A549 (cell line): ENCODE data around the gene AKAP8L. TPM values are rescaled to one million over a fixed set of nuclear protein-coding genes. Genes with fewer than 3 reads are reported as not detected.
A peak's percentile ranks its signal among the peaks of the same experiment; 100 is the strongest.

Source experiments
- ATAC-seq, 2 experiments: fragments of 200-7000 bp in 1 of 2; fragments of >200 bp in 1 of 2; cut with Nextera tagmentation in 1 of 2; cut with Tn5 transposase in 1 of 2; 3 replicates each; pipeline versions ENCODE4 v1.8.0 to v1.9.1; 2018 to 2020; ENCODE audit warnings: mild to moderate bottlenecking in 1 of 2, moderate library complexity in 1 of 2
- CTCF ChIA-PET: fragments of 300-600 bp; sonication (Branson Sonifier 250); formaldehyde crosslinking; extraction: SDS; loops from one replicate; lab custom pipeline; 2021; ENCODE audit warnings: antibody characterized with exemption, inconsistent platforms; lab: Yijun Ruan, JAX
- POLR2A ChIA-PET: fragments of 350-600 bp; formaldehyde crosslinking; extraction: SDS; loops from one replicate; lab custom pipeline; 2021; ENCODE audit warnings: antibody characterized with exemption, inconsistent platforms; lab: Yijun Ruan, JAX
- DNase-seq, 2 experiments: peaks; one replicate each; pipeline versions ENCODE4 v3.0.0 to v3.0.0-alpha.2; 2011 to 2016; ENCODE audit warnings: low read depth in 1 of 2, low spot score in 1 of 2
- FAIRE-seq: peaks from 2 replicates; lab custom pipeline; 2011; peaks lifted over from hg19 to GRCh38; lab: Jason Lieb, UNC
- H3K27ac ChIP-seq, 2 experiments: fragments of >200 bp; sonication (Bioruptor Twin); formaldehyde crosslinking; 3 replicates each; pipeline ENCODE4 v1.5.1; 2016 to 2017
- H3K4me1 ChIP-seq: fragments of >200 bp; sonication (Bioruptor Twin); formaldehyde crosslinking; 3 replicates; pipeline ENCODE4 v1.6.1; 2016
- H3K4me2 ChIP-seq: fragments of >200 bp; sonication (Bioruptor Twin); formaldehyde crosslinking; 3 replicates; pipeline ENCODE4 v1.6.1; 2016
- H3K4me3 ChIP-seq: fragments of >200 bp; sonication (Bioruptor Twin); formaldehyde crosslinking; 3 replicates; pipeline ENCODE4 v1.5.1; 2016
- H3K9me3 ChIP-seq: fragments of >200 bp; sonication (Bioruptor Twin); formaldehyde crosslinking; 3 replicates; pipeline ENCODE4 v1.6.1; 2016
- BHLHE40 ChIP-seq: IDR thresholded peaks from 2 replicates; pipeline ENCODE4 v1.6.1; 2012; ENCODE audit warnings: low read depth, low read length, inconsistent platforms
- CBX2 ChIP-seq: fragments of 200-600 bp; sonication (generic); IDR thresholded peaks from 2 replicates; pipeline ENCODE4 v1.6.1; 2016; ENCODE audit warnings: low read depth, mild to moderate bottlenecking, borderline replicate concordance
- CEBPB ChIP-seq, 2 experiments: fragments of >200 bp in 1 of 2; sonication (Bioruptor Twin) in 1 of 2; formaldehyde crosslinking in 1 of 2; IDR thresholded peaks; 2 replicates each; pipeline ENCODE4 v1.6.1; 2012 to 2016
- CHD2 ChIP-seq: fragments of 150-350 bp; IDR thresholded peaks from 2 replicates; pipeline ENCODE4 v1.6.1; 2014; ENCODE audit warnings: low read length; ENCODE audit not compliant: partially characterized antibody
- CHD4 ChIP-seq: fragments of 200-600 bp; sonication (generic); IDR thresholded peaks from 2 replicates; pipeline ENCODE4 v1.6.1; 2016; ENCODE audit warnings: antibody characterized with exemption, mild to moderate bottlenecking, borderline replicate concordance
- EHF ChIP-seq: fragments of 250-450 bp; sonication (Bioruptor Pico); IDR thresholded peaks from 2 replicates; pipeline ENCODE4 v1.5.0; 2020; ENCODE audit warnings: mild to moderate bottlenecking
- EHMT2 ChIP-seq: fragments of 200-600 bp; sonication (generic); IDR thresholded peaks from 2 replicates; pipeline ENCODE4 v1.6.1; 2016; ENCODE audit warnings: antibody characterized with exemption, low read depth, mild to moderate bottlenecking, moderate library complexity
- ESRRA ChIP-seq: fragments of 150-350 bp; IDR thresholded peaks from 2 replicates; pipeline ENCODE4 v1.6.1; 2014; ENCODE audit warnings: mild to moderate bottlenecking, low read length, borderline replicate concordance
- FOSB ChIP-seq: fragments of 250-450 bp; sonication (Bioruptor Pico); IDR thresholded peaks from 2 replicates; pipeline ENCODE4 v1.5.0; 2020; ENCODE audit warnings: mild to moderate bottlenecking, moderate library complexity
- HDAC2 ChIP-seq: fragments of 200-600 bp; sonication (generic); IDR thresholded peaks from 2 replicates; pipeline ENCODE4 v1.6.1; 2016
- HEYL ChIP-seq: fragments of 250-450 bp; sonication (Bioruptor Pico); IDR thresholded peaks from 2 replicates; pipeline ENCODE4 v1.8.0; 2021; ENCODE audit warnings: mild to moderate bottlenecking, moderate library complexity
- HOXB13 ChIP-seq: fragments of 250-450 bp; sonication (Bioruptor Pico); IDR thresholded peaks from 2 replicates; pipeline ENCODE4 v1.5.0; 2020; ENCODE audit warnings: low read depth, mild to moderate bottlenecking, moderate library complexity
- KDM1A ChIP-seq: fragments of 200-600 bp; sonication (generic); IDR thresholded peaks from 2 replicates; pipeline ENCODE4 v1.6.1; 2016; ENCODE audit warnings: low read depth, mild to moderate bottlenecking
- MAFK ChIP-seq: fragments of 450-650 bp; IDR thresholded peaks from 2 replicates; pipeline ENCODE4 v1.6.1; 2014; ENCODE audit not compliant: partially characterized antibody
- MAX ChIP-seq: IDR thresholded peaks from 2 replicates; pipeline ENCODE4 v1.6.1; 2012
- MYC ChIP-seq: IDR thresholded peaks from 2 replicates; pipeline ENCODE4 v1.6.1; 2012; ENCODE audit warnings: mild to moderate bottlenecking, inconsistent platforms, low read length, improper control_type of control experiment, borderline replicate concordance
- NPAS2 ChIP-seq: fragments of 250-450 bp; sonication (Bioruptor Pico); IDR thresholded peaks from 2 replicates; pipeline ENCODE4 v1.8.0; 2022; ENCODE audit warnings: mild to moderate bottlenecking, moderate library complexity, borderline replicate concordance
- NR3C1 ChIP-seq: fragments of >200 bp; sonication (Bioruptor Twin); formaldehyde crosslinking; IDR thresholded peaks from 3 replicates; pipeline ENCODE4 v1.6.1; 2017
- POLR2AphosphoS2 ChIP-seq: conservative IDR thresholded peaks from 2 replicates; pipeline ENCODE4 v1.6.1; 2012; ENCODE audit warnings: low read length, improper control_type of control experiment, inconsistent platforms
- RAD21 ChIP-seq, 2 experiments: fragments of >200 bp in 1 of 2; sonication (Bioruptor Twin) in 1 of 2; formaldehyde crosslinking in 1 of 2; IDR thresholded peaks in 1 of 2; conservative IDR thresholded peaks in 1 of 2; 2 replicates in 1 of 2; 3 replicates in 1 of 2; pipeline ENCODE4 v1.6.1; 2012 to 2018; ENCODE audit warnings: inconsistent platforms in 1 of 2
- REST ChIP-seq: fragments of 200-600 bp; sonication (generic); IDR thresholded peaks from 2 replicates; pipeline ENCODE4 v1.6.1; 2016; ENCODE audit warnings: antibody characterized with exemption, mild to moderate bottlenecking, moderate library complexity
- TP53 ChIP-seq: fragments of 250-450 bp; sonication (Bioruptor Pico); IDR thresholded peaks from 2 replicates; pipeline ENCODE4 v1.5.0; 2021; ENCODE audit warnings: mild to moderate bottlenecking, moderate library complexity
- ZFP36 ChIP-seq: fragments of 450-650 bp; IDR thresholded peaks from 2 replicates; pipeline ENCODE4 v1.6.1; 2014; ENCODE audit warnings: borderline replicate concordance; ENCODE audit not compliant: partially characterized antibody
- ZNF302 ChIP-seq: fragments of 250-450 bp; sonication (Bioruptor Pico); IDR thresholded peaks from 2 replicates; pipeline ENCODE4 v1.9.0; 2021; ENCODE audit warnings: inconsistent platforms, mild to moderate bottlenecking, moderate library complexity
- WGBS: methylation state at CpG from one replicate; pipeline ENCODE4 v1.1.6; 2017; ENCODE audit errors: missing lambda C conversion rate; 5-methylcytosine and 5-hydroxymethylcytosine counted together
- polyA minus RNA-seq: library from RNA; depleted of rRNA, polyadenylated mRNA; stranded (reverse); fragments of >200 nt; gene quantifications from 2 replicates; pipeline ENCODE4 v1.2.3, GENCODE V29; 2011; rRNA and poly(A)+ RNA removed
- polyA plus RNA-seq, 4 experiments: library from polyadenylated mRNA; depleted of rRNA in 3 of 4; stranded (reverse); fragments of >200 nt; fragmentation: RNase III in 1 of 4; extraction: RNeasy Plus Mini Kit Qiagen cat#74134 plus additional on column Dnase treatment in 1 of 4; gene quantifications; 2 replicates in 3 of 4; 3 replicates in 1 of 4; pipeline ENCODE4 v1.2.3, GENCODE V29; 2011 to 2017
- TF ChIP-seq, protein P1 (sequence below): fragments of 450-650 bp; IDR thresholded peaks from 2 replicates; pipeline ENCODE4 v1.6.1; 2014; ENCODE audit warnings: antibody characterized with exemption
- TF ChIP-seq, protein P2 (sequence below): fragments of 250-450 bp; sonication (Bioruptor Pico); IDR thresholded peaks from 2 replicates; pipeline ENCODE4 v1.5.0; 2020; ENCODE audit warnings: low read depth, mild to moderate bottlenecking, moderate library complexity
- TF ChIP-seq, protein P3 (sequence below): fragments of 250-450 bp; sonication (Bioruptor Pico); IDR thresholded peaks from 2 replicates; pipeline ENCODE4 v1.5.0; 2021; ENCODE audit warnings: mild to moderate bottlenecking, moderate library complexity, borderline replicate concordance

The AKAP8L gene, protein sequence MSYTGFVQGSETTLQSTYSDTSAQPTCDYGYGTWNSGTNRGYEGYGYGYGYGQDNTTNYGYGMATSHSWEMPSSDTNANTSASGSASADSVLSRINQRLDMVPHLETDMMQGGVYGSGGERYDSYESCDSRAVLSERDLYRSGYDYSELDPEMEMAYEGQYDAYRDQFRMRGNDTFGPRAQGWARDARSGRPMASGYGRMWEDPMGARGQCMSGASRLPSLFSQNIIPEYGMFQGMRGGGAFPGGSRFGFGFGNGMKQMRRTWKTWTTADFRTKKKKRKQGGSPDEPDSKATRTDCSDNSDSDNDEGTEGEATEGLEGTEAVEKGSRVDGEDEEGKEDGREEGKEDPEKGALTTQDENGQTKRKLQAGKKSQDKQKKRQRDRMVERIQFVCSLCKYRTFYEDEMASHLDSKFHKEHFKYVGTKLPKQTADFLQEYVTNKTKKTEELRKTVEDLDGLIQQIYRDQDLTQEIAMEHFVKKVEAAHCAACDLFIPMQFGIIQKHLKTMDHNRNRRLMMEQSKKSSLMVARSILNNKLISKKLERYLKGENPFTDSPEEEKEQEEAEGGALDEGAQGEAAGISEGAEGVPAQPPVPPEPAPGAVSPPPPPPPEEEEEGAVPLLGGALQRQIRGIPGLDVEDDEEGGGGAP
- polyA plus RNA-seq (2011; rRNA removed) (28.4 and 40.3 TPM in 2 replicates), polyA plus RNA-seq (2017; fragmentation: RNase III; extraction: RNeasy Plus Mini Kit Qiagen cat#74134 plus additional on column Dnase treatment) (37.6 to 43.3 TPM (median 42.9 TPM) in 3 replicates), polyA minus RNA-seq (51.0 and 58.4 TPM in 2 replicates)
- polyA plus RNA-seq (2012; cell fraction: cytosol; rRNA removed), result 20.4 and 21.1 TPM in 2 replicates
- 101 and 109 TPM in 2 replicates for polyA plus RNA-seq (2012; cell fraction: nucleus; rRNA removed)

DNA sequence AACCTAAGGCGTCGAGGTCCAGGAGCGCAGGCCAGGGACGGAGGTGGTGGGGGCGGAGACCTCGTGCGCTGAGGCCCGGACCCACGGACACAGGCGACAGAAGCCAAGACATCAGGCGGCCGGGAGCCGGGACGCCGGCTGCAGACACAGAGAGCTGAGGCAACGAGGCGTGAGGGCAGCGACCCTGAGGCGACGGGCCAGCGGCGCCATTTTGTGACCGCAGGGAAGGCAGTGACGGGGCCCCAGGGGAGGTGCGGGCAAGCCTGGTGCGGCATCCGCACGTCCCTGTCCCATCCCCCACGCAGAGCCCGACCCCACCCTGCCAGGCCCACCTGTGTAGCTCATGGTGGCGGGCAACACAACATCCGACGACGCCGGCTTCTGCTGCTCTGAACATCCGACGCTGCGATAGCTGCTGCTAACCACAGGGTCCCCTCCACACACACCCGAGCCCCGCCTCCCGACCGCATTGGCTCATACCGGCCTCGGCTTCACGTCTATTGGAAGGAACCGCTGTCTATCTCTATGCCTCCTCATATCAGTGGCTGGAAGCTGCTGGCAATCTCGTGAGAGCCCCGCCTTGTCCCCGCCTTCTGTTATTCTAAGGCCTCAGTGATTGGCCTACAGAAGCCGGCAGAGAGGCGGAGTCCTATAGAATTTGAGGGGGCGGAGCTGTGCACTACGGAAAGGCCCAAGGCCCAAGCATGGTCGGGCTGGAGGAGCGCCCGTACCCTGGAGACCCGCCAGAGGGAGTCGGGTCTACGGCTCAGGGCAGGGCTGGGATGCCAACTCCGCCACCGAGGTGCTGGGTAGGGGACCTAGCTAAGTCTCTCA is at the start of gene AKAP8L:
Gene AKAP8L, minus strand, starts transcription at position 410 of the 834 bp plus-strand sequence. Its CDS starts 65 bp downstream, at position 345.
- FAIRE-seq (no peak), ATAC-seq (peak; percentile 98), DNase-seq (peak; percentile 97 to 99)
- Histone ChIP-seq H3K27ac (peak within 1 kb of the TSS; percentile 85 to 96), H3K4me3 (peak within 1 kb of the TSS; percentile 78), H3K9me3 (peaks cover 7% of the 10 kb centered on the region; the same call in 1 of the 3 replicates), H3K4me1 (peaks cover 14% of the 10 kb centered on the region), H3K4me2 (peak within 1 kb of the TSS; percentile 97)
- CTCF ChIA-PET, result interaction anchor here (0.5 to 3.5 kb wide), 20 partner anchors 9 to 631 kb away, joined by 3 to 15 read pairs (median 4); partner anchors contain the start of gene AKAP8
- 2% methylated on average over 8 of the region's 61 CpGs for WGBS
- POLR2A ChIA-PET, result interaction anchor here (0.5 to 3.1 kb wide), 10 partner anchors 12 to 911 kb away, joined by 3 to 34 read pairs (median 3); partner anchors contain the start of gene AKAP8
- TF ChIP-seq NPAS2 (CRISPR knock-in tag) (no peak), ZNF302 (CRISPR knock-in tag) (no peak), CEBPB (IDR thresholded peaks at IDR 0.05) (no peak), EHMT2 (no peak), EHF (CRISPR knock-in tag) (no peak), MAX (peak; percentile 46), REST (peak; percentile 46; the same call in 1 of the 2 replicates), RAD21 (conservative IDR thresholded peaks at IDR 0.05 in 1 of 2, IDR thresholded peaks at IDR 0.05 in 1 of 2) (peak; percentile 50 to 56), CHD4 (no peak), HDAC2 (no peak), NR3C1 (no peak), KDM1A (no peak), HOXB13 (CRISPR knock-in tag) (no peak), CHD2 (no peak), MAFK (no peak), CBX2 (no peak), TP53 (CRISPR knock-in tag) (no peak), HEYL (CRISPR knock-in tag) (no peak), MYC (no peak), ESRRA (no peak), FOSB (CRISPR knock-in tag) (no peak), BHLHE40 (no peak), ZFP36 (no peak), POLR2AphosphoS2 (peak; percentile 74; the same call in 1 of the 2 replicates)
- TF ChIP-seq, protein P1, sequence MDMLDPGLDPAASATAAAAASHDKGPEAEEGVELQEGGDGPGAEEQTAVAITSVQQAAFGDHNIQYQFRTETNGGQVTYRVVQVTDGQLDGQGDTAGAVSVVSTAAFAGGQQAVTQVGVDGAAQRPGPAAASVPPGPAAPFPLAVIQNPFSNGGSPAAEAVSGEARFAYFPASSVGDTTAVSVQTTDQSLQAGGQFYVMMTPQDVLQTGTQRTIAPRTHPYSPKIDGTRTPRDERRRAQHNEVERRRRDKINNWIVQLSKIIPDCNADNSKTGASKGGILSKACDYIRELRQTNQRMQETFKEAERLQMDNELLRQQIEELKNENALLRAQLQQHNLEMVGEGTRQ, result no peak
- TF ChIP-seq, protein P2, sequence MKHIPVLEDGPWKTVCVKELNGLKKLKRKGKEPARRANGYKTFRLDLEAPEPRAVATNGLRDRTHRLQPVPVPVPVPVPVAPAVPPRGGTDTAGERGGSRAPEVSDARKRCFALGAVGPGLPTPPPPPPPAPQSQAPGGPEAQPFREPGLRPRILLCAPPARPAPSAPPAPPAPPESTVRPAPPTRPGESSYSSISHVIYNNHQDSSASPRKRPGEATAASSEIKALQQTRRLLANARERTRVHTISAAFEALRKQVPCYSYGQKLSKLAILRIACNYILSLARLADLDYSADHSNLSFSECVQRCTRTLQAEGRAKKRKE (CRISPR knock-in tag), result no peak
- TF ChIP-seq, protein P3, sequence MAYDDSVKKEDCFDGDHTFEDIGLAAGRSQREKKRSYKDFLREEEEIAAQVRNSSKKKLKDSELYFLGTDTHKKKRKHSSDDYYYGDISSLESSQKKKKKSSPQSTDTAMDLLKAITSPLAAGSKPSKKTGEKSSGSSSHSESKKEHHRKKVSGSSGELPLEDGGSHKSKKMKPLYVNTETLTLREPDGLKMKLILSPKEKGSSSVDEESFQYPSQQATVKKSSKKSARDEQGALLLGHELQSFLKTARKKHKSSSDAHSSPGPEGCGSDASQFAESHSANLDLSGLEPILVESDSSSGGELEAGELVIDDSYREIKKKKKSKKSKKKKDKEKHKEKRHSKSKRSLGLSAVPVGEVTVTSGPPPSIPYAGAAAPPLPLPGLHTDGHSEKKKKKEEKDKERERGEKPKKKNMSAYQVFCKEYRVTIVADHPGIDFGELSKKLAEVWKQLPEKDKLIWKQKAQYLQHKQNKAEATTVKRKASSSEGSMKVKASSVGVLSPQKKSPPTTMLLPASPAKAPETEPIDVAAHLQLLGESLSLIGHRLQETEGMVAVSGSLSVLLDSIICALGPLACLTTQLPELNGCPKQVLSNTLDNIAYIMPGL, result no peak
